PC-9 (cell line): ENCODE measurements around the gene C17orf75. TPM values are rescaled to one million over a fixed set of nuclear protein-coding genes. Genes with fewer than 3 reads are reported as not detected.

Source experiments
- BruUV-seq: library from RNA; stranded (reverse); fragments of 400-500 nt; replicated peaks from 2 replicates; lab custom pipeline; 2021; lab: Mats Ljungman, UMichigan
- CTCF ChIA-PET: fragments of 300-600 bp; sonication (Branson Sonifier 250); formaldehyde crosslinking; loops from one replicate; lab custom pipeline; 2022; ENCODE audit warnings: antibody characterized with exemption; lab: Charles Lee
- POLR2A ChIA-PET: fragments of 300-600 bp; sonication (Branson Sonifier 250); formaldehyde crosslinking; loops from one replicate; lab custom pipeline; 2022; ENCODE audit warnings: antibody characterized with exemption; ENCODE audit not compliant: unreplicated experiment; lab: Charles Lee
- DNase-seq, 2 experiments: peaks; one replicate each; pipeline versions ENCODE4 v3.0.0 to v3.0.0-alpha.2; 2015 to 2022; ENCODE audit warnings: mixed read lengths in 1 of 2
- H2AFZ ChIP-seq: fragments of 200-600 bp; sonication (generic); 2 replicates; pipeline ENCODE4 v1.8.1; 2017; ENCODE audit warnings: antibody characterized with exemption
- H3F3A ChIP-seq: fragments of 200-600 bp; sonication (generic); 2 replicates; pipeline ENCODE4 v1.8.1; 2017; ENCODE audit warnings: antibody characterized with exemption, mild to moderate bottlenecking, low read depth; ENCODE audit not compliant: insufficient read depth
- H3K27ac ChIP-seq: fragments of 200-600 bp; sonication (generic); 2 replicates; pipeline ENCODE4 v1.6.1; 2016; ENCODE audit warnings: mixed run types
- H3K27me3 ChIP-seq: fragments of 200-600 bp; sonication (generic); 2 replicates; pipeline ENCODE4 v1.6.1; 2016; ENCODE audit warnings: low read depth, mixed run types; ENCODE audit not compliant: insufficient read depth
- H3K36me3 ChIP-seq: fragments of 200-600 bp; sonication (generic); 2 replicates; pipeline ENCODE4 v1.6.1; 2016; ENCODE audit warnings: low read depth, mixed run types
- H3K4me1 ChIP-seq: fragments of 200-600 bp; sonication (generic); replicated peaks from 2 replicates; pipeline ENCODE4 v1.6.1; 2016; ENCODE audit warnings: mixed run types; ENCODE audit not compliant: insufficient read depth
- H3K4me2 ChIP-seq: fragments of 200-600 bp; sonication (generic); 2 replicates; pipeline ENCODE4 v1.6.1; 2017; ENCODE audit warnings: mixed run types
- H3K4me3 ChIP-seq: fragments of 200-600 bp; sonication (generic); 2 replicates; pipeline ENCODE4 v1.6.1; 2016; ENCODE audit warnings: mixed run types
- H3K79me2 ChIP-seq: fragments of 200-600 bp; sonication (generic); 2 replicates; pipeline ENCODE4 v1.6.1; 2017; ENCODE audit warnings: low read depth, mixed run types
- H3K9me2 ChIP-seq: fragments of 200-600 bp; sonication (generic); 2 replicates; pipeline ENCODE4 v1.8.1; 2017; ENCODE audit warnings: mild to moderate bottlenecking; ENCODE audit not compliant: insufficient read depth
- H3K9me3 ChIP-seq: fragments of 200-600 bp; sonication (generic); 2 replicates; pipeline ENCODE4 v1.8.1; 2016; ENCODE audit warnings: low read depth; ENCODE audit not compliant: insufficient read depth
- H4K20me1 ChIP-seq: fragments of 200-600 bp; sonication (generic); 2 replicates; pipeline ENCODE4 v1.8.1; 2017; ENCODE audit not compliant: insufficient read depth
- CTCF ChIP-seq: fragments of 200-600 bp; sonication (generic); conservative IDR thresholded peaks from 2 replicates; pipeline ENCODE4 v1.6.1; 2017; ENCODE audit warnings: mixed run types, antibody characterized with exemption, mild to moderate bottlenecking, moderate library complexity
- EZH2 ChIP-seq: fragments of 200-600 bp; sonication (generic); IDR thresholded peaks from 2 replicates; pipeline ENCODE4 v1.8.0; 2017; ENCODE audit warnings: antibody characterized with exemption, low read depth
- intact Hi-C: fragments of 100-400 bp; cut with micrococcal nuclease; formaldehyde crosslinking; loops from one replicate; pipeline ENCODE4 v1.10.0; 2022; ENCODE audit not compliant: unreplicated experiment
- total RNA-seq: library from RNA; stranded (reverse); gene quantifications from 2 replicates; pipeline ENCODE4 v1.2.3, GENCODE V29; 2021

The C17orf75 gene
- total RNA-seq, 1 experiment from 2014 or later = 33.3 TPM

DNA sequence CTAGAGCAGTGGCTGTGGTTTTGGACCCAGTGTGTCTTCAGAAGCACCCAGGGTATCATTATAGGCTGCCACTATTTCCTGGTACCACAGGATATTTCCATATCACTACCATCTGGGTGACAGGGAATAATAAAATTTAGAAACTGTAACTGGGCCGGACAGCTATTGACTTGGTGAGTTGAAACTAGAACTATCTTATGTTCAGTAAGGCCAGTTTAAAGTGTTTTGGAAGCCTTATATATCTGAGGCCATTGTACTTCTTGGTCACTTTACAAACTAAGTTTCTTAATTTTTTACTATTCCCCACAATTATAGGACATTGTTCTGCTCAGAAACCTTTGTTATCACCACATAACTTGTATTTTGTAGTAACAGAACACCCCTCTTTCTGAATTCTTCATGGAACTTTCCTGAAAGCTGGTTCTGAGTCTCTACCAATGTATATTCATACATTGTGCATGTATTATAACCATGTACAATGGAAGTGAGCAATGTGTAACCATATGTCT lies 42.0 kb upstream of the C17orf75 start:
- ChIA-PET CTCF (no interaction called here), POLR2A (no interaction called here)
- no peak overlapping the region for H3K4me3 ChIP-seq
- peaks cover 26% of the 10 kb centered on the region for H4K20me1 ChIP-seq
- H3K4me1 ChIP-seq = no peaks in the 10 kb centered on the region
- no peak for DNase-seq
- H3K27ac ChIP-seq = no peak overlapping the region
- no peaks in the 10 kb centered on the region for H3K79me2 ChIP-seq
- H3K9me3 ChIP-seq = no peaks in the 10 kb centered on the region
- peaks cover 53% of the 10 kb centered on the region for H3F3A ChIP-seq
- no peak for TF ChIP-seq EZH2
- no peaks in the 10 kb centered on the region for H3K27me3 ChIP-seq
- no peak overlapping the region for H3K4me2 ChIP-seq
- no peaks in the 10 kb centered on the region for H3K9me2 ChIP-seq
- intact Hi-C loops = no loop called here
- H2AFZ ChIP-seq = no peak overlapping the region
- BruUV-seq = no TSS peak
- H3K36me3 ChIP-seq = peaks cover 15% of the 10 kb centered on the region

DNA sequence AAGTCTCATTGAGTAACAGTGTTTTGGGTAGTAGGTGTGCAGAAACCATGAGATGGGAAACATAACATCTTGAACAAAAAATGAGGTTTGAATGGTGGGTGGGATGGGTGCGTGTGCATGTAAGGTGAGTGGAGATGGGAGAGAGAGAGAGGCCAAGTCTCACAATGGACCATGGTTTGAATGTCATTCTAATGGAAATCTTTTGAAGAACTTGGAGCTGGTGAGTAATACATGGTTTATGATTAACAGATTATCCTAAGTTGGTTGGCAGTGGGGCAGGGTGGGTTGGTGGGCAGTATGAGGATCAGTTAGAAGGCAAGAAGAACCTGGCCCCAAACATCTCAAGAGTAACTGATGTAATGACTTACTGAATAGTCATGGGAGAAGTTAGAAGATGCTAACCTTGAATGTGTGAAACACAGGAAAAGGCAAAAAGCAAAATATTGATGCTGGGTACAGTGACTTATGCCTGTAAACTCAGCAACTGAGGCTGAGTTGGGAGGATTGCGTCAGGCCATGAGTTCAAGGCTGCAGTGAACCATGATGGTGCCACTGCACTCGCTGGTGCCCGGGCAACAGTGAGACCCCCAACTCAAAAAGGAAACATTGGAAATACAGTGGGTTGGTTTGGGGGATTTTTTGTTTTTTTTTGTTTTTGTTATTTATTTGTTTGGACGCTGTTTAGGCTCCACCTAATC lies 40.7 kb upstream of the C17orf75 start:
- Histone ChIP-seq H3K27me3 (no peaks in the 10 kb centered on the region), H3K4me1 (no peaks in the 10 kb centered on the region), H4K20me1 (peaks cover 31% of the 10 kb centered on the region), H3K4me3 (no peak overlapping the region), H3K27ac (no peak overlapping the region), H3K36me3 (peaks cover 28% of the 10 kb centered on the region), H3F3A (peaks cover 66% of the 10 kb centered on the region), H3K9me2 (no peaks in the 10 kb centered on the region), H2AFZ (no peak overlapping the region), H3K9me3 (no peaks in the 10 kb centered on the region), H3K4me2 (no peak overlapping the region), H3K79me2 (no peaks in the 10 kb centered on the region)
- DNase-seq = no peak
- no peak for TF ChIP-seq CTCF
- TF ChIP-seq EZH2 = no peak
- CTCF ChIA-PET = no interaction called here
- no TSS peak for BruUV-seq
- POLR2A ChIA-PET = no interaction called here
- intact Hi-C loops = no loop called here

GRCh38 chr17:32370426-32370825 lies 28.5 kb upstream of the C17orf75 start:
- no peaks in the 10 kb centered on the region for H3K4me1 ChIP-seq
- intact Hi-C loops = no loop called here
- H3K9me3 ChIP-seq = no peaks in the 10 kb centered on the region
- peaks cover 72% of the 10 kb centered on the region for H3K36me3 ChIP-seq
- no peak for TF ChIP-seq CTCF
- no peak for TF ChIP-seq EZH2
- H4K20me1 ChIP-seq = peaks cover 93% of the 10 kb centered on the region
- ChIA-PET CTCF (no interaction called here), POLR2A (interaction anchor here (0.6 to 0.7 kb wide), 4 partner anchors 16 to 176 kb away, joined by 3 to 13 read pairs (median 6); no protein-coding TSS in a partner anchor)
- peaks cover 51% of the 10 kb centered on the region; the same call in 1 of the 2 replicates for H3K79me2 ChIP-seq
- H3K4me3 ChIP-seq = no peak overlapping the region
- no peak for DNase-seq
- H2AFZ ChIP-seq = no peak overlapping the region
- no TSS peak for BruUV-seq
- H3K9me2 ChIP-seq = no peaks in the 10 kb centered on the region
- H3K4me2 ChIP-seq = no peak overlapping the region
- no peak overlapping the region for H3K27ac ChIP-seq
- H3K27me3 ChIP-seq = no peaks in the 10 kb centered on the region
- H3F3A ChIP-seq = peaks cover 64% of the 10 kb centered on the region; the same call in 1 of the 2 replicates
